ENCODE data around the gene PGR.

GRCh38 chr11:101049123-101049522 lies 80.5 kb downstream of the PGR start:
- TF ChIP-seq, protein P1, sequence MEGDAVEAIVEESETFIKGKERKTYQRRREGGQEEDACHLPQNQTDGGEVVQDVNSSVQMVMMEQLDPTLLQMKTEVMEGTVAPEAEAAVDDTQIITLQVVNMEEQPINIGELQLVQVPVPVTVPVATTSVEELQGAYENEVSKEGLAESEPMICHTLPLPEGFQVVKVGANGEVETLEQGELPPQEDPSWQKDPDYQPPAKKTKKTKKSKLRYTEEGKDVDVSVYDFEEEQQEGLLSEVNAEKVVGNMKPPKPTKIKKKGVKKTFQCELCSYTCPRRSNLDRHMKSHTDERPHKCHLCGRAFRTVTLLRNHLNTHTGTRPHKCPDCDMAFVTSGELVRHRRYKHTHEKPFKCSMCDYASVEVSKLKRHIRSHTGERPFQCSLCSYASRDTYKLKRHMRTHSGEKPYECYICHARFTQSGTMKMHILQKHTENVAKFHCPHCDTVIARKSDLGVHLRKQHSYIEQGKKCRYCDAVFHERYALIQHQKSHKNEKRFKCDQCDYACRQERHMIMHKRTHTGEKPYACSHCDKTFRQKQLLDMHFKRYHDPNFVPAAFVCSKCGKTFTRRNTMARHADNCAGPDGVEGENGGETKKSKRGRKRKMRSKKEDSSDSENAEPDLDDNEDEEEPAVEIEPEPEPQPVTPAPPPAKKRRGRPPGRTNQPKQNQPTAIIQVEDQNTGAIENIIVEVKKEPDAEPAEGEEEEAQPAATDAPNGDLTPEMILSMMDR (IDR thresholded peaks at IDR 0.05; ENCODE audit: low read depth, low read length) = no peak
- TF ChIP-seq EZH2phosphoT487 (IDR thresholded peaks at IDR 0.05; ENCODE audit: low read depth) = no peak

Measured in OCI-LY3 (cell line).